ENCODE results near the gene ME3.

Gene ME3

DNA sequence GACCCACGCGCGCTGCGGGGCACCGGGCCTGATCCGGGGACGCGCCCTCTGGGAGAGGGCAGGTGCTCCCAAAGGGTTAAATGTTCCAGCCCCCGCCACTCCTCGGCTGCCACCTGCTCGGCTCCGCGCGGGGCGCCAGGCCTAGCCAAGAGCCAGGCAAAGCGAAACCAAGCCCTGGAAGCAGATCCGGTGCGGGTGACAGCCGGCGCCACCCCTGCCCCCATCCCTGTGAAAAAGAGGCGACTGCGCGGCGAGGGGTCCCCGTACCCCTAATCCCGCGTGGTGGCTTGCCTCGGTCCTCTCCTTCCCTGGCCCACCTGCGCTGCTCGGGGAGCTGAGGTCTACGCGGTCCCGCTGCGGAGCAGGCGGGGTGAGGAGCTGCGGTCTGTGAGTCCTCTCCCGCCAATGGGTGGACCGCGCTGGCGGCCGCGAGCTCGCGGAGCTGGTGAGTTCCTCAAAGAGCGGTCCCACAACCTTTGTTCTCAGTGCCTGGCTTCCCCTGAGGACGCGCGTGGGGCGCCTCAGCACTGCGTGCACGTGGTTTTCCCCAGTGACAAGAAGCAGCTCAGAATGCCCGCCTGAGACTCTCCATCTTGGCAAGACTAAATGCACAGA, at the start of gene ME3:
TSS of gene ME3 (minus strand) at position 610 of the 615 bp plus-strand sequence.
- DNase-seq: peak; percentile 62

- DNase-seq: no peak
Observed at GRCh38 chr11:86722006-86722405, 49.6 kb upstream of the ME3 start.

- no peak for DNase-seq
Observed at GRCh38 chr11:86720546-86720945, 48.1 kb upstream of the ME3 start.

GRCh38 chr11:86719781-86720463, 47.5 kb upstream of the ME3 start:
- DNase-seq: no peak

GRCh38 chr11:86718999-86719398, 46.6 kb upstream of the ME3 start:
- DNase-seq: no peak

DNA sequence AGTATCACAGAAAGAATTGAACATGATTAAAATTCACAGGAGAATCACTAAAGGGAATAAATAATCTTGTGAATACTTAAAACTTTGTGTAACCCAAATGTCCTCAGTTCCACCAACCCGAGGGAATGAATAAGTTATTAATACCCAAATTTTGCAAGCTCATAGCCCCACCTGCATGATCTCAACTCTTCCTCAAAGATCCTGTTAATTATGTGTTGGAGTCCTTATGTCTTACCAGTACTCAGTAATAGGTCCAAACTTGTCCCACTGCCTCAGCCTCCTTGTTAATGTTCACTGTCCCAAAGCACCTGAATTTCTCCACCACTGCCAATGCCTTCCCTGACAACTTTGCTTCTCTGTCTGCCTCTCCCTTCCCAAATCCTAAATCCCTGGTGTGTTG, 46.1 kb upstream of the ME3 start:
- no peak for DNase-seq

DNA sequence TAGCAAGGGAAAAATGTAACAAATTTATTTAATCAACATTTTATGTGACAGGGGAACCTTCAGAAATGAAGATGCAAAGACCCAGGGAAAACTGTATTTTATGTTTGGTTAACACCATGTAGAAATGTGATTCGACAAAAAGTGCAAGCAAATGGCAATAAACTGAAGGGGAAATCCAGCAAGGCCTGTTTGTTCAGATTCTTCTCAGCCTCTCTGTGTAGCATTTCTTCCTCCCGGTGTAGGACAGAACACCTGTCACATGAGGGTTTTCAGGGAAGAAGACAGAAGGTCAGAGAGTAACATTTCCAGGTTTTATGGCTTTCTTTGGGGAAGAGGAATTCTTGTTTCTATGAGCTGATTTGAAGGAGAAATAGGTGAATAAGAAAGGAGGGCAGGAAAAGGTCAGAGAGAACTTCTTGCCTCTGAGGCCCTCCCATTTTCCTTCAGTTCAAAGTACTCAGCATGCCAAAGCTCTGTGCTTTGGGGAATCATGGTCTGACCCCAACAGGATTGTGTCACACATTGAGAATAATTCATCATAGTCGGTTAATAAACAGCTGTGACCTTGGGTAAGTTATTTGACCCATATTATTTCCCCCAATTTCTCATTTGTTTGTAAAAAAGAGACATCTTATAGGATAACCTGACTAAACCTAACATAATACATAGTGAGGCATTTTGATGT, 45.5 kb upstream of the ME3 start:
- DNase-seq: no peak

- DNase-seq: no peak
Observed at GRCh38 chr11:86715611-86716010, 43.2 kb upstream of the ME3 start.

- DNase-seq: no peak
Observed at GRCh38 chr11:86713552-86713951, 41.1 kb upstream of the ME3 start.

- DNase-seq: no peak
Observed at GRCh38 chr11:86710936-86711335, 38.5 kb upstream of the ME3 start.

GRCh38 chr11:86708669-86709068, 36.3 kb upstream of the ME3 start:
- no peak for DNase-seq

DNA sequence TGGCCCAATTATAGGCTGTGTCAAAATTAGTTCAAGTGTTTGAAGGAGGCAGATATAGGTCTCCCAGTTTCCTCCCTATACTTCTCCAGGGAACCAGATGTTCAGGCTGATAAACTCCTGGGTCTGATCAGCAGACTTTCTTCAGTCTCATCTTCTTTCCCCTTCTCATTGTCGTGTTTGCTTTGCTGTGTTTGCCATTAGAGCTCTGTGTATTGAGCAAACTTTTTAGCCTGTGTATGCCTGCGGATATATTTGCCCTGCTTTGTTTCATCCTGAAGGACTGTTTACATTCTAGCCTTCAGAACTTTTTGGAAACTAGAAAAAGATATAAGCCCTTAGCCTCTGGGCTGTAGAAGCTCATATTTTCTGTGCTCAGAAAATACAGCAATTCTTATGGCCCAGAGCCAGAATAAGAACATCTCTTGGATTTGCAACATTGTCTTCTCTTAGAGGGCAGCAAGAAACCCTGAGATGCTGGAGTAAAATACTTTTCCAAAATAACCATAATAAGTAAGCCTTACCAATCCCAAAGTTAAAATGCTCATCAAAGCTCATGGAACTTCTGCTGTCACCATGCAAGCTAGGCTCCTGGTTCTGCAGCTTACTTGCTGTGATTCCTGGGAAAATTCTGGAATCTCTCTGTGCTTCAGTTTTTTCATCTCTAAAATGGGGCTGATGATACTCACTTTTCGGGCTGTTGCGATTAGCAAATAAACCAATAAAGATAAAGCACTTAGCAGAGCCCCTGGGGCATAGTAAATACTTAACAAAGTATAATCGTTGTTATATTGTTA, 34.1 kb upstream of the ME3 start:
- DNase-seq: no peak

DNA sequence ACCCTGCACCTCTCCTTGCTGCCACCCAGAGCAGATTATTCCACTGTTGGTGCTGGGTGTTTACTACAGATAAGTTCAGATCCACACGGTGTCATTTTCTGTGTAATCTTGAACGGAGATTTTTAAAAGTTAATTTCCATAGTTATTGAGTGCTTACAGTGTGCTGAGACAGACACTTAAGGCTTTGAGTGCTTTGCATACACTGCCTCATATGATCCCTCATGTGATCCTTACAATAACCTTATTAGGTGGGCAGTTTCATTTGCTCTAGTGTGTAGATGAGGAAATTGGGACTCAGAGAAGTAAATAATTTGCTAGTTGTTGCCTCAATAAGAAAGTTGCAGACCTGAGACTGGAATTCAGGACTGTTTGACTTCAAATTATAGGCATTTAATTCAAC, 32.3 kb upstream of the ME3 start:
- DNase-seq: no peak

GRCh38 chr11:86703987-86704386, 31.6 kb upstream of the ME3 start:
- DNase-seq: no peak

DNA sequence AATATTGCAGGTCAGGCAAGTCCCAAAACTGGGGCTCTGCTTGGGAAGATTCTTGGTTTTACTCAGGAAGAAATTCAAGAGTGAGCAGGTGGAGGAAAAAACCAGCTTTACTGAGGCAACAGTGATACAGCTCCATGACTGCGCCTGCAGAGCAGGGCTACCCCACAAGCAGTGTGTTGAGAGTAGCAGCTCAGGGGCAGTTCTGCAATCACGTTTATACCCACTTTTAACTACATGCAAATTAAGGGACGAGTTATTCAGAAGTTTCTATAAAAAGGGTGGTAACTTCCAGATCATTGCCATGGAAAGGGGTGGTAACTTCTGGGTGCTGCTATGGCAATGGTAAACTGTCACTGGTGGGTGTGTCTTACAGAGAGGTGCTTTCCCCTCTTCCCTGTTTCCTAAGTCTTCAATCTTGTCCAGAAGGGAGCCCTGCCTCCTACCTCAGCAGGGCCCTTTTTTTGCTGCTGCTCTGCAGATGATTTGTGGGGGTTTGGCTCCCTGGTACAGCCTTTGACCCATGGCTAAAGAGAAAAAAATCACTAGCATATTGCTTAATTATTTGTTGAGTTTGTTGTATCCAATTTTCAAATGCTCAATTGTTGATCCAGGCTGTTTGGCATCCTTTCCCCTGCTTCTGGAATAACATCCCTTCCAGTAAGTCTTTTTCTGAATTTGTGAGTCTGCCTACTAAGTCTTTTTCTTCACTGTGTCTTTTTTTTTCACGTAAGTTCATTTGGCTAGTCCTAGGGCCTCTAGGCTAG, 30.0 kb upstream of the ME3 start:
- DNase-seq: no peak

GRCh38 chr11:86699040-86699791, 26.8 kb upstream of the ME3 start:
- no peak for DNase-seq

DNA sequence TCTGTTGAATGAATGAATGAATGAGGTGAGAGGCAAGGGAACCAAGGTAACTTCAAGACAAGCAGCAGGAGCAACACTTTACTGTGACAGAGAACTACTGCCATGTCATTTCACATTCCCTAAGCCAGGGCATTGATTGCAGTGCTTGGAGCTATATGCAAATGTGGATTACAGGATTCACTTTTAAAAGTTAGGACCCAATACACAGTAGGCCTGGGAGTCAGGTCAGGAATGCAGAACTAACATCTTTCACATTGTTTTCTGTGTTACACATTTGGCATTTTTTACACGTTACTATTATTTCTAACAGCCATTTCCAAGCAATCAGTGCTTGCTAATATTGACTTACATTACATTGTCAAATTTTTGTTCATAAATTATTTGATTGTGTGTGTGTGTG, 26.2 kb upstream of the ME3 start:
- no peak for DNase-seq

GRCh38 chr11:86696451-86696850, 24.0 kb upstream of the ME3 start:
- DNase-seq: no peak

DNA sequence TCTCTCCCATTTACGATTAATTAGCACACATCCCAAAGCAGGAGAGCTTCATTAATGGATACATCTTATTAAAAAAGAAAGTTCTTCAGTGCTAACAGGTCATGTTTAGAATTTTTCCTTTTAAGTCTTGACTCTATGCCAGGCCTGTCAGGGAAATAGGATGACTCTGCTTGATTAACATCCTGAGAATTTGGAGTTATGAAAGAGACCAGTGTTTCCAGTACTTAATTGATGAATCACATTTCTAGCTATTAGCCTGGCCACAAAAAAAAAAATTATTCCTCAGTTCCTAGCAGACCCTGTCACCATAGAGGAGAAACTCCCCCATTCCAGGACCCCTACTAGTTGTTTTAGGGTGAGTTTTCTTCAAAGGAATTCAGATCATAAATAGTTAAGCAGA, 23.6 kb upstream of the ME3 start:
- no peak for DNase-seq

DNA sequence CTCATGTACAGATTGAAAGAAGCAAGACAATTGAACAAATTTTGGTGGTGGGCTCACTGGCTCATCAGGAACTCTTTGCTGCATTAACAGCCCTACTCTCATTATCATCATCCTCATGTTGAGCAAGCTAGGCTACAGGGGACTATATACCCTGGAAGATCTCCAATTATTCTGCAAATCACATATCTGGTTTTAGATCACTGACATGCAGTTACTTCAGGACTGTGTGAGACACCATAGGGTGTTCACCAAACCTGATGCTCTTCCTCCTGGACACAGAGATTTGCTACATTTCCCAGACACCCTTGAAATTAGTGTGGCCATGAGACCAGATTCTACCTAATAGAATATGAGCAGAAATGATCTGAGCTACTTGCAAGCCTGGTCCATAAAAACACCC, 23.0 kb upstream of the ME3 start:
- DNase-seq: no peak

DNA sequence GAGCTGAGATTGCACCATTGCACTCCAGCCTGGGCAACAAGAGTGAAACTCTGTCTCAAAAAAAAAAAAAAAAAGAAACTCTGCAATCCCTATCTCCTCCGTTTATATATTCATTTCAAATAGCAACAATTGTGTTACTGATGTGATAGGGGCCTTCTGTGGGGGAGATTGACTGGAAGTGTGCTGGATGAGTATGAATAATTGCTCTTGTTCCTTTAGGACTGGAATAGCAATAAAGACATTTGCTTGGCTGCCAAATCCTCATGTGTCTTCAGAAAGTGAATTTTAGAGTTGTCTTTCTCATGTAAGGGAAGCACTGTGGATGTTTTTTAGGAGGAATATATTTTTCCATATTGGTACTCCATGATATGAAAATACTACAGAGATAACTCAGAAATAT, 21.1 kb upstream of the ME3 start:
- no peak for DNase-seq

- no peak for DNase-seq
Observed at GRCh38 chr11:86692746-86693145, 20.3 kb upstream of the ME3 start.

Data from DMS79 (cell line).